Activated CD4-positive, alpha-beta T cell treated with anti-CD3 and anti-CD28 coated beads for 36 hours (primary cell): Measurements from ENCODE around the gene TNFRSF17. TPM values are rescaled to one million over a fixed set of nuclear protein-coding genes. Genes with fewer than 3 reads are reported as not detected.
A peak's percentile ranks its signal among the peaks of the same experiment; 100 is the strongest.
"Not testable (repeated sequence)": the region's sequence is repeated elsewhere in the genome, so short reads cannot be mapped to it uniquely, and the experiment has no call there.

Experiments used
- ATAC-seq: fragments of 200-7000 bp; cut with Tn5 transposase; one replicate; pipeline ENCODE4 v1.10.0; 2021; ENCODE audit warnings: mild to moderate bottlenecking, moderate library complexity
- CTCF ChIA-PET: fragments of 350-600 bp; sonication (Branson Sonifier 250); formaldehyde crosslinking; loops from one replicate; lab custom pipeline; 2021; ENCODE audit warnings: antibody characterized with exemption; lab: Charles Lee
- POLR2A ChIA-PET: fragments of 350-600 bp; sonication (Branson Sonifier 250); formaldehyde crosslinking; loops from one replicate; lab custom pipeline; 2021; ENCODE audit warnings: antibody characterized with exemption, inconsistent platforms; lab: Charles Lee
- DNase-seq: peaks from one replicate; pipeline ENCODE4 v3.0.0-alpha.2; 2020
- H3K27ac Mint-ChIP-seq: one replicate; pipeline ENCODE4 v1.8.0; 2021; ENCODE audit warnings: mixed read lengths
- H3K27me3 Mint-ChIP-seq: one replicate; pipeline ENCODE4 v1.8.0; 2021; ENCODE audit warnings: mixed read lengths
- H3K36me3 Mint-ChIP-seq: one replicate; pipeline ENCODE4 v1.8.0; 2021; ENCODE audit warnings: low read depth, mixed read lengths
- H3K4me1 Mint-ChIP-seq: one replicate; pipeline ENCODE4 v1.8.0; 2021; ENCODE audit warnings: mixed read lengths
- H3K4me3 Mint-ChIP-seq: one replicate; pipeline ENCODE4 v1.8.0; 2021; ENCODE audit warnings: mild to moderate bottlenecking, moderate library complexity, mixed read lengths
- H3K9me3 Mint-ChIP-seq: one replicate; pipeline ENCODE4 v1.8.0; 2021; ENCODE audit warnings: low read depth, mixed read lengths
- intact Hi-C, 2 experiments: fragments of 100-400 bp; cut with DNase I in 1 of 2; cut with micrococcal nuclease in 1 of 2; formaldehyde crosslinking; loops; one replicate each; pipeline versions ENCODE4 v1.14.2 to v1.15.1; 2022 to 2024; cut with DNase I, micrococcal nuclease
- total RNA-seq, 2 experiments: library from RNA; stranded (reverse); gene quantifications; one replicate each; pipeline ENCODE4 v1.2.3, GENCODE V29; 2021

TNFRSF17 gene
- not detected for total RNA-seq

GRCh38 chr16:11964761-11965551 lies at the start of gene TNFRSF17:
Gene TNFRSF17, plus strand, starts transcription at chr16:11965210. Its CDS starts 115 bp downstream, at chr16:11965325.
- Mint-ChIP-seq H3K27me3 (no peaks in the 10 kb centered on the region), H3K4me3 (no peak within 1 kb of the TSS), H3K9me3 (no peaks in the 10 kb centered on the region), H3K4me1 (no peaks in the 10 kb centered on the region), H3K36me3 (no peaks in the 10 kb centered on the region), H3K27ac (no peak within 1 kb of the TSS)
- intact Hi-C loops: no loop called here
- CTCF ChIA-PET: interaction anchor here (0.7 to 1.2 kb wide), 2 partner anchors 343 to 568 kb away, joined by 3 to 4 read pairs; no protein-coding TSS in a partner anchor
- ATAC-seq (no peak), DNase-seq (no peak)
- POLR2A ChIA-PET: no interaction called here

- Mint-ChIP-seq H3K9me3 (no peaks in the 10 kb centered on the region), H3K27me3 (no peaks in the 10 kb centered on the region), H3K27ac (peak within 1 kb of the TSS; percentile 96), H3K36me3 (peaks cover 28% of the 10 kb centered on the region), H3K4me3 (peak within 1 kb of the TSS; percentile 89), H3K4me1 (peaks cover 32% of the 10 kb centered on the region)
- ChIA-PET POLR2A (interaction anchor here (0.7 to 1.2 kb wide), 3 partner anchors 29 to 620 kb away, joined by 3 to 5 read pairs (median 3); partner anchors contain the start of gene TXNDC11), CTCF (interaction anchor here (0.6 to 1.2 kb wide), 4 partner anchors 19 to 179 kb away, joined by 3 to 5 read pairs (median 4); partner anchors contain the start of gene TXNDC11)
- ATAC-seq (peak; percentile 89), DNase-seq (peak; percentile 100)
- intact Hi-C loops: loop anchor here (1.0 to 10.0 kb wide), 16 partner anchors 60 to 972 kb away; partner anchors contain the start of genes LITAF (in 2 of the 2), SNX29 (in 2 of the 2), CLEC16A (in 1 of the 2) and CPPED1 (in 1 of the 2)
Measured at GRCh38 chr16:11915644-11916523, 49.1 kb upstream of the TNFRSF17 start, which contains the start of gene GSPT1. Gene GSPT1, minus strand, starts transcription at chr16:11915956. Its CDS starts 236 bp downstream, at chr16:11915720.

GRCh38 chr16:11916524-11917285 lies 48.3 kb upstream of the TNFRSF17 start:
- POLR2A ChIA-PET: interaction anchor here (1.2 kb wide), 1 partner anchor 619 kb away, joined by 3 read pairs; no protein-coding TSS in a partner anchor
- Mint-ChIP-seq H3K36me3 (peaks cover 26% of the 10 kb centered on the region), H3K4me1 (peaks cover 30% of the 10 kb centered on the region), H3K9me3 (no peaks in the 10 kb centered on the region), H3K27ac (peak overlapping the region; percentile 89), H3K4me3 (peak overlapping the region; percentile 85), H3K27me3 (no peaks in the 10 kb centered on the region)
- DNase-seq: no peak
- ATAC-seq: no peak
- CTCF ChIA-PET: interaction anchor here (0.6 to 1.2 kb wide), 2 partner anchors 20 to 56 kb away, joined by 3 to 5 read pairs; no protein-coding TSS in a partner anchor
- intact Hi-C loops: loop anchor here (1.0 to 10.0 kb wide), 14 partner anchors 60 to 972 kb away; partner anchors contain the start of genes SNX29 (in 2 of the 2), CLEC16A (in 1 of the 2), CPPED1 (in 1 of the 2) and LITAF (in 1 of the 2)

- POLR2A ChIA-PET, H3K27ac Mint-ChIP-seq, H3K36me3 Mint-ChIP-seq, H3K4me3 Mint-ChIP-seq, DNase-seq, H3K4me1 Mint-ChIP-seq, intact Hi-C loops, H3K27me3 Mint-ChIP-seq, CTCF ChIA-PET, H3K9me3 Mint-ChIP-seq, ATAC-seq: not testable (repeated sequence)
Measured at GRCh38 chr16:11924046-11924445, 41.0 kb upstream of the TNFRSF17 start.

GRCh38 chr16:11927350-11927749 lies 37.7 kb upstream of the TNFRSF17 start:
- H3K9me3 Mint-ChIP-seq, intact Hi-C loops, CTCF ChIA-PET, H3K4me1 Mint-ChIP-seq, H3K27ac Mint-ChIP-seq, H3K27me3 Mint-ChIP-seq, H3K36me3 Mint-ChIP-seq, DNase-seq, H3K4me3 Mint-ChIP-seq, POLR2A ChIA-PET, ATAC-seq: not testable (repeated sequence)

- POLR2A ChIA-PET: not testable (repeated sequence)
Measured at GRCh38 chr16:11941945-11942344, 23.1 kb upstream of the TNFRSF17 start, which contains the start of gene NPIPB2. Gene NPIPB2, minus strand, starts transcription at chr16:11942045. Its CDS starts 0 bp downstream, at chr16:11942045.

GRCh38 chr16:11946433-11946832 lies 18.6 kb upstream of the TNFRSF17 start:
- Mint-ChIP-seq H3K9me3 (no peaks in the 10 kb centered on the region), H3K4me1 (no peaks in the 10 kb centered on the region), H3K27me3 (no peaks in the 10 kb centered on the region), H3K27ac (no peak overlapping the region), H3K36me3 (no peaks in the 10 kb centered on the region), H3K4me3 (no peak overlapping the region)
- ATAC-seq (no peak), DNase-seq (no peak)
- CTCF ChIA-PET: interaction anchor here (0.8 to 1.0 kb wide), 2 partner anchors 122 to 488 kb away, joined by 4 read pairs; no protein-coding TSS in a partner anchor
- intact Hi-C loops: no loop called here
- POLR2A ChIA-PET: no interaction called here

More at GRCh38 chr16:11941945-11942344, 23.1 kb upstream of the TNFRSF17 start, which contains the start of gene NPIPB2:
- CTCF ChIA-PET, intact Hi-C loops, ATAC-seq, DNase-seq, H3K9me3 Mint-ChIP-seq, H3K27ac Mint-ChIP-seq, H3K4me1 Mint-ChIP-seq, H3K36me3 Mint-ChIP-seq, H3K27me3 Mint-ChIP-seq, H3K4me3 Mint-ChIP-seq: not testable (repeated sequence)

GRCh38 chr16:11948819-11949218 lies 16.2 kb upstream of the TNFRSF17 start:
- intact Hi-C loops: loop anchor here (1.0 kb wide), 2 partner anchors 118 to 119 kb away; no protein-coding TSS in a partner anchor
- H3K27ac Mint-ChIP-seq: no peak overlapping the region
- no peaks in the 10 kb centered on the region for H3K27me3 Mint-ChIP-seq
- H3K4me1 Mint-ChIP-seq: no peaks in the 10 kb centered on the region
- no peak overlapping the region for H3K4me3 Mint-ChIP-seq
- ATAC-seq (no peak), DNase-seq (no peak)
- H3K36me3 Mint-ChIP-seq: no peaks in the 10 kb centered on the region
- no peaks in the 10 kb centered on the region for H3K9me3 Mint-ChIP-seq
- POLR2A ChIA-PET: no interaction called here
- CTCF ChIA-PET: interaction anchor here (0.6 to 1.9 kb wide), 8 partner anchors 115 to 552 kb away, joined by 3 to 15 read pairs (median 3); no protein-coding TSS in a partner anchor

- no peaks in the 10 kb centered on the region for H3K9me3 Mint-ChIP-seq
- no peaks in the 10 kb centered on the region for H3K4me1 Mint-ChIP-seq
- peak; percentile 25 for DNase-seq
- ChIA-PET CTCF (interaction anchor here (0.6 to 1.9 kb wide), 7 partner anchors 114 to 553 kb away, joined by 3 to 15 read pairs (median 3); no protein-coding TSS in a partner anchor), POLR2A (no interaction called here)
- H3K27me3 Mint-ChIP-seq: no peaks in the 10 kb centered on the region
- peak; percentile 69 for ATAC-seq
- H3K27ac Mint-ChIP-seq: no peak overlapping the region
- intact Hi-C loops: loop anchor here (1.0 kb wide), 2 partner anchors 118 to 119 kb away; no protein-coding TSS in a partner anchor
- no peak overlapping the region for H3K4me3 Mint-ChIP-seq
- no peaks in the 10 kb centered on the region for H3K36me3 Mint-ChIP-seq
Measured at GRCh38 chr16:11949527-11949926, 15.5 kb upstream of the TNFRSF17 start.

- H3K27ac Mint-ChIP-seq: no peak overlapping the region
- no peaks in the 10 kb centered on the region for H3K36me3 Mint-ChIP-seq
- ChIA-PET POLR2A (no interaction called here), CTCF (no interaction called here)
- intact Hi-C loops: no loop called here
- H3K27me3 Mint-ChIP-seq: no peaks in the 10 kb centered on the region
- ATAC-seq (no peak), DNase-seq (no peak)
- H3K4me1 Mint-ChIP-seq: no peaks in the 10 kb centered on the region
- no peak overlapping the region for H3K4me3 Mint-ChIP-seq
- H3K9me3 Mint-ChIP-seq: no peaks in the 10 kb centered on the region
Measured at GRCh38 chr16:11950388-11950787, 14.6 kb upstream of the TNFRSF17 start.
